Astrocyte (in vitro differentiated cells and primary cell): ENCODE measurements around the gene PLSCR3. TPM values are rescaled to one million over a fixed set of nuclear protein-coding genes. Genes with fewer than 3 reads are reported as not detected.

Experiments
- DNase-seq: peaks from one replicate; pipeline ENCODE4 v3.0.0-alpha.2; 2010; ENCODE audit warnings: low read depth
- FAIRE-seq: peaks from 2 replicates; lab custom pipeline; 2011; peaks lifted over from hg19 to GRCh38; lab: Jason Lieb, UNC
- H2AFZ ChIP-seq: 2 replicates; pipeline ENCODE4 v1.6.0; 2012; ENCODE audit warnings: low read depth, low read length, inconsistent platforms
- H3K27ac ChIP-seq: 2 replicates; pipeline ENCODE4 v1.5.1; 2011; ENCODE audit warnings: low read depth, low read length, inconsistent platforms
- H3K27me3 ChIP-seq: 2 replicates; pipeline ENCODE4 v1.6.0; 2011; ENCODE audit warnings: low read length, inconsistent platforms; ENCODE audit not compliant: insufficient read depth
- H3K36me3 ChIP-seq: 2 replicates; pipeline ENCODE4 v1.5.1; 2011; ENCODE audit warnings: low read length, inconsistent platforms; ENCODE audit not compliant: insufficient read depth
- H3K4me1 ChIP-seq: 2 replicates; pipeline ENCODE4 v1.5.1; 2011; ENCODE audit warnings: low read length, inconsistent platforms; ENCODE audit not compliant: insufficient read depth
- H3K4me2 ChIP-seq: 2 replicates; pipeline ENCODE4 v1.6.0; 2012; ENCODE audit warnings: low read length, inconsistent platforms
- H3K4me3 ChIP-seq: 2 replicates; pipeline ENCODE4 v1.5.1; 2011; ENCODE audit warnings: low read depth, mild to moderate bottlenecking, low read length, inconsistent platforms; ENCODE audit not compliant: insufficient read depth
- H3K79me2 ChIP-seq: 2 replicates; pipeline ENCODE4 v1.6.0; 2012; ENCODE audit warnings: mild to moderate bottlenecking, low read length, inconsistent platforms; ENCODE audit not compliant: insufficient read depth
- H3K9ac ChIP-seq: 2 replicates; pipeline ENCODE4 v1.6.0; 2012; ENCODE audit warnings: mild to moderate bottlenecking, low read length, inconsistent platforms
- H3K9me3 ChIP-seq: 2 replicates; pipeline ENCODE4 v1.5.1; 2012; ENCODE audit warnings: low read depth, mild to moderate bottlenecking, low read length, inconsistent platforms; ENCODE audit not compliant: insufficient read depth
- H4K20me1 ChIP-seq: 2 replicates; pipeline ENCODE4 v1.6.0; 2012; ENCODE audit warnings: low read length, inconsistent platforms; ENCODE audit not compliant: insufficient read depth
- H3K27ac Mint-ChIP-seq: one replicate; pipeline ENCODE4 v1.8.0; 2021; ENCODE audit warnings: mild to moderate bottlenecking, mixed read lengths; ENCODE audit not compliant: unreplicated experiment
- H3K27me3 Mint-ChIP-seq: one replicate; pipeline ENCODE4 v1.8.0; 2021; ENCODE audit warnings: low read depth, mixed read lengths; ENCODE audit not compliant: unreplicated experiment
- H3K36me3 Mint-ChIP-seq: one replicate; pipeline ENCODE4 v1.8.0; 2021; ENCODE audit warnings: low read depth, mixed read lengths; ENCODE audit not compliant: unreplicated experiment
- H3K4me1 Mint-ChIP-seq: one replicate; pipeline ENCODE4 v1.8.0; 2021; ENCODE audit warnings: low read depth, mixed read lengths; ENCODE audit not compliant: unreplicated experiment
- H3K4me3 Mint-ChIP-seq: one replicate; pipeline ENCODE4 v1.8.0; 2021; ENCODE audit warnings: mild to moderate bottlenecking, moderate library complexity, mixed read lengths; ENCODE audit not compliant: unreplicated experiment
- H3K9me3 Mint-ChIP-seq: one replicate; pipeline ENCODE4 v1.8.0; 2021; ENCODE audit warnings: mild to moderate bottlenecking, mixed read lengths; ENCODE audit not compliant: unreplicated experiment
- EZH2 ChIP-seq: IDR thresholded peaks from 2 replicates; pipeline ENCODE4 v1.6.1; 2012; ENCODE audit warnings: mild to moderate bottlenecking, low read length, inconsistent platforms; ENCODE audit not compliant: insufficient read depth
- total RNA-seq: library from RNA; stranded (reverse); gene quantifications from 2 replicates; pipeline ENCODE4 v1.2.1, GENCODE V29; 2021
- TF ChIP-seq, protein P1 (sequence below): IDR thresholded peaks from 2 replicates; pipeline ENCODE4 v1.5.1; 2011; ENCODE audit warnings: low read depth, mild to moderate bottlenecking, inconsistent platforms, low read length, moderate library complexity; ENCODE audit not compliant: insufficient read depth

The PLSCR3 gene
- total RNA-seq, 1 donor from 2014 or later: 67.6 TPM

DNA sequence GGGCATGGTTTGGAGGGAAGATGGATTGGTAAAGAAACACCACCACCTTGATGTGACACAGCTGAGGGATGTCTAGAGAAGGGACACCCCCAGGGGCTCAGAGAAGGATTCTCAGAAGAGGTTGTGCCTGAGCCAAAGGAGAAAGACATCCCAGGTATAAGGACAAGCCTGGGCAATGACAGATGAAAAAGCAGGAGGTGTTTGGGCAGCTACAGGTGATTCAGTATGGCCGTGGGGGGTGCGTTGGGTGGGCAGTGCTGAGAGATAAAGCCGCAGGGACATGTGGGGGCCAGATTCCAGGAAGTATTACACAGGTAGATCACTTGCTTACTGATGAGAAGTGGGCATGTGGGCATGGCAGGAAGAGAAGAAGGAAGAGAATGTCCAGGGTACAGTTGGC is 32.4 kb downstream of the PLSCR3 start:
- no peak overlapping the region for H3K4me3 ChIP-seq
- Mint-ChIP-seq H3K9me3 (no peaks in the 10 kb centered on the region), H3K27ac (no peak overlapping the region), H3K36me3 (no peaks in the 10 kb centered on the region), H3K4me1 (no peaks in the 10 kb centered on the region), H3K27me3 (peaks cover 4% of the 10 kb centered on the region), H3K4me3 (peak overlapping the region; percentile 6)
- H3K9me3 ChIP-seq: no peaks in the 10 kb centered on the region
- H3K27ac ChIP-seq: no peak overlapping the region
- FAIRE-seq (no peak), DNase-seq (no peak)
- H3K4me1 ChIP-seq: no peaks in the 10 kb centered on the region
- TF ChIP-seq, protein P1, sequence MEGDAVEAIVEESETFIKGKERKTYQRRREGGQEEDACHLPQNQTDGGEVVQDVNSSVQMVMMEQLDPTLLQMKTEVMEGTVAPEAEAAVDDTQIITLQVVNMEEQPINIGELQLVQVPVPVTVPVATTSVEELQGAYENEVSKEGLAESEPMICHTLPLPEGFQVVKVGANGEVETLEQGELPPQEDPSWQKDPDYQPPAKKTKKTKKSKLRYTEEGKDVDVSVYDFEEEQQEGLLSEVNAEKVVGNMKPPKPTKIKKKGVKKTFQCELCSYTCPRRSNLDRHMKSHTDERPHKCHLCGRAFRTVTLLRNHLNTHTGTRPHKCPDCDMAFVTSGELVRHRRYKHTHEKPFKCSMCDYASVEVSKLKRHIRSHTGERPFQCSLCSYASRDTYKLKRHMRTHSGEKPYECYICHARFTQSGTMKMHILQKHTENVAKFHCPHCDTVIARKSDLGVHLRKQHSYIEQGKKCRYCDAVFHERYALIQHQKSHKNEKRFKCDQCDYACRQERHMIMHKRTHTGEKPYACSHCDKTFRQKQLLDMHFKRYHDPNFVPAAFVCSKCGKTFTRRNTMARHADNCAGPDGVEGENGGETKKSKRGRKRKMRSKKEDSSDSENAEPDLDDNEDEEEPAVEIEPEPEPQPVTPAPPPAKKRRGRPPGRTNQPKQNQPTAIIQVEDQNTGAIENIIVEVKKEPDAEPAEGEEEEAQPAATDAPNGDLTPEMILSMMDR: no peak
- TF ChIP-seq EZH2: no peak
- H3K27me3 ChIP-seq: peaks cover 2% of the 10 kb centered on the region
- H2AFZ ChIP-seq: no peak overlapping the region
- H3K36me3 ChIP-seq: no peaks in the 10 kb centered on the region
- no peaks in the 10 kb centered on the region for H4K20me1 ChIP-seq
- no peak overlapping the region for H3K4me2 ChIP-seq
- no peak overlapping the region for H3K9ac ChIP-seq
- no peaks in the 10 kb centered on the region for H3K79me2 ChIP-seq

DNA sequence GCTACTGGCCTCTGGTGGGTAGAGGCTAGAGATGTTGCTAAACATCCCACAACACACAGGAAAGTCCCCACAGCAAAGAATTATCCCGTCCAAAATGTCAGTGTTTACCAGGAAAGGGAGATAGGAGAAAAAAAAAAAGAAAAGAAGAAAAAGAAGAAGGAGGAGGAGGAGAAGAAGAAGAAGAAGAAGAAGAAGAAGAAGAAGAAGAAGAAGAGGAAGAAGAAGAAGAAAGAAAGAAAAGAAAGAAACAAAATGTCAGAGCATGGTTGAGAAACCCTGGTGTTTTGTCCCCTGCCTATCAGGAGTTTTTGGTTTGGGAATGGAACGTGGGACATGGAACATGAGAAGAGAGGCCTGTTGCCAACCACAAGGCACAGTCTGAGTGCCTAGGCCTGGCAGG is 36.9 kb downstream of the PLSCR3 start:
- Mint-ChIP-seq H3K27me3 (no peaks in the 10 kb centered on the region), H3K4me1 (peaks cover 15% of the 10 kb centered on the region), H3K27ac (no peak overlapping the region), H3K36me3 (no peaks in the 10 kb centered on the region), H3K9me3 (no peaks in the 10 kb centered on the region), H3K4me3 (no peak overlapping the region)
- Histone ChIP-seq H3K79me2 (peaks cover 23% of the 10 kb centered on the region), H3K36me3 (no peaks in the 10 kb centered on the region), H3K4me2 (no peak overlapping the region), H3K9ac (no peak overlapping the region), H3K27me3 (peaks cover 3% of the 10 kb centered on the region), H3K4me3 (no peak overlapping the region), H3K4me1 (peaks cover 23% of the 10 kb centered on the region), H3K27ac (no peak overlapping the region), H2AFZ (no peak overlapping the region), H4K20me1 (peaks cover 25% of the 10 kb centered on the region), H3K9me3 (no peaks in the 10 kb centered on the region)
- TF ChIP-seq, protein P1: no peak
- TF ChIP-seq EZH2: no peak
- no peak for DNase-seq
- FAIRE-seq: no peak

DNA sequence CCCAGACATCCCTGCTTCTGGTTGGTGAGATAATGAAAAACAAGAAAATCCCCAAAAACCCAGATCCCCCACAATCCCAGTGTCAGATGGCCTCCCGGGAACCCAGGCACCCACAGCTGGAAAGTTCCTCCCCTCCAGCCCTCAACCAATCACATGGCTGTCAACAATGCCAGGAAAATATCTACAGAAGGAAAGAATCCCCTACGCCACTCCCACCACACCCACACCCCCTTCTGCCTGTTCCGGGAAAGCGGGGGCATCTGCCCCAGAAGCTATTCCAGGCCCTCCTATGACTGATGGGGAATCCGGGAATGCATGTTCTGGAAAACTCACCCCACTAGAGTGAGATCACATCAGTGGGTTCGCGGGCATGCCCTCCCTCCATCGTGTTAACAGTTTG is 37.6 kb downstream of the PLSCR3 start:
- peak overlapping the region; percentile 18 for H3K27ac Mint-ChIP-seq
- TF ChIP-seq EZH2: no peak
- TF ChIP-seq, protein P1: no peak
- Histone ChIP-seq H3K27me3 (peaks cover 3% of the 10 kb centered on the region), H3K9me3 (no peaks in the 10 kb centered on the region), H2AFZ (no peak overlapping the region), H3K79me2 (peaks cover 27% of the 10 kb centered on the region), H3K27ac (no peak overlapping the region), H4K20me1 (peaks cover 25% of the 10 kb centered on the region), H3K4me1 (peaks cover 25% of the 10 kb centered on the region), H3K9ac (no peak overlapping the region), H3K4me2 (no peak overlapping the region), H3K36me3 (no peaks in the 10 kb centered on the region), H3K4me3 (no peak overlapping the region)
- H3K9me3 Mint-ChIP-seq: no peaks in the 10 kb centered on the region
- H3K4me1 Mint-ChIP-seq: peaks cover 15% of the 10 kb centered on the region
- DNase-seq (no peak), FAIRE-seq (no peak)
- H3K27me3 Mint-ChIP-seq: no peaks in the 10 kb centered on the region
- no peaks in the 10 kb centered on the region for H3K36me3 Mint-ChIP-seq
- H3K4me3 Mint-ChIP-seq: peak overlapping the region; percentile 34
